Mesodermal cell (in vitro differentiated cells): ENCODE measurements around the gene RPL13A.
"Not testable (repeated sequence)": the region's sequence is repeated elsewhere in the genome, so short reads cannot be mapped to it uniquely, and the experiment has no call there.

Source experiments
- H3K27ac ChIP-seq: 2 replicates; pipeline ENCODE4 v1.7.0; 2013; ENCODE audit warnings: mild to moderate bottlenecking, low read depth, low read length, moderate library complexity; ENCODE audit not compliant: severe bottlenecking
- H3K36me3 ChIP-seq: 2 replicates; pipeline ENCODE4 v1.7.1; 2013; ENCODE audit warnings: mild to moderate bottlenecking, low read length, moderate library complexity; ENCODE audit not compliant: control insufficient read depth, insufficient read depth
- H3K4me1 ChIP-seq: one replicate; pipeline ENCODE4 v1.7.1; 2013; ENCODE audit warnings: mild to moderate bottlenecking, low read length; ENCODE audit not compliant: insufficient read depth, control insufficient read depth, poor library complexity, severe bottlenecking
- H3K4me3 ChIP-seq: 2 replicates; pipeline ENCODE4 v1.7.0; 2013; ENCODE audit warnings: low read length, control low read depth, mild to moderate bottlenecking; ENCODE audit not compliant: insufficient read depth, poor library complexity, severe bottlenecking; ENCODE audit errors: extremely low read depth
- H3K9me3 ChIP-seq: 2 replicates; pipeline ENCODE4 v1.7.1; 2013; ENCODE audit warnings: mild to moderate bottlenecking, low read length, moderate library complexity; ENCODE audit not compliant: control insufficient read depth
- WGBS, 2 experiments: methylation state at CpG; one replicate each; pipeline ENCODE4 v1.1.5; 2013; ENCODE audit warnings: missing lambda C conversion rate in 2 of 2; ENCODE audit not compliant: insufficient coverage in 2 of 2; 5-methylcytosine and 5-hydroxymethylcytosine counted together

RPL13A gene

GRCh38 chr19:49444100-49444700 is 43.2 kb upstream of the RPL13A start:
- not testable (repeated sequence) for H3K9me3 ChIP-seq, H3K27ac ChIP-seq, H3K4me1 ChIP-seq, H3K4me3 ChIP-seq
- 73 to 93% methylated on average over 3 to 4 of the region's 5 CpGs for WGBS, 2 experiments
- peaks cover 29% of the 10 kb centered on the region for H3K36me3 ChIP-seq

GRCh38 chr19:49445997-49446396 is 41.4 kb upstream of the RPL13A start:
- Histone ChIP-seq H3K4me1 (peaks cover 4% of the 10 kb centered on the region), H3K9me3 (no peaks in the 10 kb centered on the region), H3K4me3 (no peak overlapping the region), H3K36me3 (peaks cover 44% of the 10 kb centered on the region), H3K27ac (no peak overlapping the region)
- 95 to 100% methylated on average over 2 of the region's 3 CpGs for WGBS, 2 experiments

GRCh38 chr19:49447485-49448431 is 39.6 kb upstream of the RPL13A start:
- Histone ChIP-seq H3K36me3 (peaks cover 44% of the 10 kb centered on the region), H3K27ac (no peak overlapping the region), H3K4me3 (no peak overlapping the region), H3K9me3 (no peaks in the 10 kb centered on the region), H3K4me1 (peaks cover 4% of the 10 kb centered on the region)
- WGBS, 2 experiments, result 90 to 92% methylated on average over 26 to 28 of the region's 32 CpGs

DNA sequence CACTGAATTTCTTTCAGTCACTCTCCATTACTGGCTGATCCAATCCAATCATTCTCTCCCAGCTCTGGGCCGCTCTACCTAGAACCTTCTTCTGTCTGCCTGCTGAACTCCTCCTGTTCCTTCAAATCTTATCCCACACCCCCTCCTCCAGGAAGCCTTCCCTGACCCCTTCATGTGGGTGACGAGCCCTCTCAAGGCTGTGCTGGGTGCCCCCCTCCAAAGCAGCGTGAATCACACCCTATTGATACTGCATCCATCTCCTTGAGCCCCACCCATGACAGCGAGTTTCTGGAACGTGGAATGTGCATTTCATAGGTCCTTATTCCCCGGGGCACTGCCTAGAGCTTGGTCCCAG is 39.0 kb upstream of the RPL13A start:
- Histone ChIP-seq H3K27ac (no peak overlapping the region), H3K9me3 (no peaks in the 10 kb centered on the region), H3K4me3 (no peak overlapping the region), H3K36me3 (peaks cover 44% of the 10 kb centered on the region), H3K4me1 (peaks cover 4% of the 10 kb centered on the region)
- WGBS, 2 experiments, result 98% methylated on average over 6 of the region's 6 CpGs

- no peaks in the 10 kb centered on the region for H3K9me3 ChIP-seq
- no peak overlapping the region for H3K27ac ChIP-seq
- H3K4me3 ChIP-seq, result peak overlapping the region; percentile 88
- peaks cover 8% of the 10 kb centered on the region for H3K4me1 ChIP-seq
- WGBS, 2 experiments, result 93 to 98% methylated on average over 6 to 7 of the region's 7 CpGs
- peaks cover 49% of the 10 kb centered on the region for H3K36me3 ChIP-seq
Observed at GRCh38 chr19:49450405-49450804, 37.0 kb upstream of the RPL13A start.

GRCh38 chr19:49451430-49452181 is 35.8 kb upstream of the RPL13A start, which contains the start of gene PIH1D1:
TSS of gene PIH1D1 (minus strand) at chr19:49451814. CDS start at chr19:49451574, 240 bp downstream.
- WGBS, 2 experiments, result 0% methylated on average over 37 to 41 of the region's 42 CpGs
- peak within 1 kb of the TSS; percentile 88 for H3K4me3 ChIP-seq
- H3K27ac ChIP-seq, result peak within 1 kb of the TSS; percentile 97
- H3K4me1 ChIP-seq, result peaks cover 8% of the 10 kb centered on the region
- peaks cover 50% of the 10 kb centered on the region for H3K36me3 ChIP-seq
- no peaks in the 10 kb centered on the region for H3K9me3 ChIP-seq

DNA sequence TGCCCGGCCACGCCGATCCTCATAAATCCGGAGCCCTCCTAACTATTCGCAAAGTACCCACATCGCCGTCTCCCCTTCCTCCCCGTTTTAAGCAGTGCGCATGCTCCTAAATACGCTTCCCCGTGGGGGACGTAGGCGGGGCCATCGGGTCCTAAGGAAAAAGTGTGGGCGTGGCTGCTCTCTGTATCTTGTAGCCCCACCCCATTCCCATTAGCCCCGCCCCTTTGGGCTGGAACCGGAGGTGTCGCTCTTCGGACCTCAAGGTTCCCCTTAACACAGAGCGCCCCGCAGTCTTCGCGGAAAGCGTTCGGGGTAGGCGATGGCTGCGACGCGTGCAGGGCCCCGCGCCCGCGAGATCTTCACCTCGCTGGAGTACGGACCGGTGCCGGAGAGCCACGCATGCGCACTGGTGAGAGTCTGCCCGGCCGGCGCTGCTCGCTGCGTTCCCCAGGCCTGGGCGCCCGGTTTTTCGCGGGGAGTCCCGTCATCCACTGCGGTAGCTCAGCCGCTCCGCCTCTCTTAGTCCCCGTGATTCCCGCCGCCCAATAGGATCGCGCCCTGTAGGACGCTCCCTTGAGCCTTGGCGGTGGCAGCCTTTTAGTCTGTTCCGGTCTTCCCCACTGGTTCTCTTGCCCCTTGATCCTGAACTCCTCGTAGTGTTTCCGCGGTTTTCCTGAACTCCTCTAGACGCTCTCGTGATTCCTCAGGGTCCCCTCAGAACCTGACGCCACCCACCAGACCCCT is 34.2 kb upstream of the RPL13A start, which contains the start of gene ALDH16A1:
Gene ALDH16A1 (plus strand): TSS at position 213 of the 744 bp plus-strand sequence. CDS start 107 bp downstream, at position 320.
- Histone ChIP-seq H3K27ac (peak within 1 kb of the TSS; percentile 97), H3K9me3 (no peaks in the 10 kb centered on the region), H3K4me3 (peak within 1 kb of the TSS; percentile 88), H3K36me3 (peaks cover 39% of the 10 kb centered on the region), H3K4me1 (peaks cover 8% of the 10 kb centered on the region)
- WGBS, 2 experiments, result 0% methylated on average over 51 to 59 of the region's 66 CpGs

DNA sequence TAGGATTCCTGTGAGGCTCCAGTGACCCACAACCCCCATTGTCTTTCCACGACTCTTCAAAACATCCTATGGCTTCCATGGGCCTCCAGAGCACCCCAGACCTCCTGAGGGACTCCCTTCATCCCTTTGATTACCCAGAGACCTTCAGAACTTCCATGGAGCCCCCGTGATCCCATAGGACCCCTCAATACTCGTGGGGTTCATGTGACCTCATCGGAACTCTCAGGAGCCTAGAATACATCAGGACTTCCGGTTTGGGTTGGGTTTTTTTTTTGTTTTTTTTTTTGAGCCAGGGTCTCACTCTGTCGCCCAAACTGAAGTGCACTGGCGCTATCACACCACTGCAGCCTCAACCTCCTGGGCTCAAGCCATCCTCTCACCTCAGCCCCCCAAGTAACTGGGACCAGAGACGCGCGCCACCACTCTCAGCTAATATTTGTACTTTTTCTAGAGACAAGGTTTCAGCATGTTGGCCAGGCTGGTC is 33.6 kb upstream of the RPL13A start:
- peaks cover 8% of the 10 kb centered on the region for H3K4me1 ChIP-seq
- WGBS, 2 experiments, result 0 to 29% methylated on average over 1 to 4 of the region's 10 CpGs
- H3K27ac ChIP-seq, result peak overlapping the region; percentile 97
- peak overlapping the region; percentile 88 for H3K4me3 ChIP-seq
- H3K36me3 ChIP-seq, result peaks cover 39% of the 10 kb centered on the region
- no peaks in the 10 kb centered on the region for H3K9me3 ChIP-seq

- H3K27ac ChIP-seq, result no peak overlapping the region
- no peaks in the 10 kb centered on the region for H3K9me3 ChIP-seq
- WGBS, 2 experiments, result 97 to 100% methylated on average over 4 of the region's 5 CpGs
- peaks cover 35% of the 10 kb centered on the region for H3K36me3 ChIP-seq
- H3K4me3 ChIP-seq, result no peak overlapping the region
- H3K4me1 ChIP-seq, result peaks cover 4% of the 10 kb centered on the region
Observed at GRCh38 chr19:49455773-49456172, 31.6 kb upstream of the RPL13A start.

GRCh38 chr19:49456326-49456725 is 31.1 kb upstream of the RPL13A start:
- peaks cover 4% of the 10 kb centered on the region for H3K4me1 ChIP-seq
- no peak overlapping the region for H3K27ac ChIP-seq
- WGBS, 2 experiments, result 87 to 95% methylated on average over 3 of the region's 5 CpGs
- H3K9me3 ChIP-seq, result no peaks in the 10 kb centered on the region
- no peak overlapping the region for H3K4me3 ChIP-seq
- H3K36me3 ChIP-seq, result peaks cover 35% of the 10 kb centered on the region
